Activated naive CD8-positive, alpha-beta T cell treated with anti-CD3 and anti-CD28 coated beads, Interleukin-2, amount 50 U/mL, for 24 hours (primary cell): ENCODE measurements around the gene TGM2.

Experiments
- ATAC-seq: fragments of 150-1000 bp; cut with Tn5 transposase; one replicate; pipeline ENCODE4 v1.10.0; 2021
- DNase-seq: peaks from one replicate; pipeline ENCODE4 v3.0.0; 2021
- H3K27ac Mint-ChIP-seq: one replicate; pipeline ENCODE4 v1.8.0; 2021; ENCODE audit warnings: mild to moderate bottlenecking, mixed read lengths
- H3K27me3 Mint-ChIP-seq: one replicate; pipeline ENCODE4 v1.8.0; 2021; ENCODE audit warnings: mixed read lengths
- H3K36me3 Mint-ChIP-seq: one replicate; pipeline ENCODE4 v1.8.0; 2021; ENCODE audit warnings: low read depth, mixed read lengths
- H3K4me1 Mint-ChIP-seq: one replicate; pipeline ENCODE4 v1.8.0; 2021; ENCODE audit warnings: mixed read lengths
- H3K4me3 Mint-ChIP-seq: one replicate; pipeline ENCODE4 v1.8.0; 2021; ENCODE audit warnings: mild to moderate bottlenecking, moderate library complexity, mixed read lengths
- H3K9me3 Mint-ChIP-seq: one replicate; pipeline ENCODE4 v1.8.0; 2021; ENCODE audit warnings: mixed read lengths

TGM2 gene

DNA sequence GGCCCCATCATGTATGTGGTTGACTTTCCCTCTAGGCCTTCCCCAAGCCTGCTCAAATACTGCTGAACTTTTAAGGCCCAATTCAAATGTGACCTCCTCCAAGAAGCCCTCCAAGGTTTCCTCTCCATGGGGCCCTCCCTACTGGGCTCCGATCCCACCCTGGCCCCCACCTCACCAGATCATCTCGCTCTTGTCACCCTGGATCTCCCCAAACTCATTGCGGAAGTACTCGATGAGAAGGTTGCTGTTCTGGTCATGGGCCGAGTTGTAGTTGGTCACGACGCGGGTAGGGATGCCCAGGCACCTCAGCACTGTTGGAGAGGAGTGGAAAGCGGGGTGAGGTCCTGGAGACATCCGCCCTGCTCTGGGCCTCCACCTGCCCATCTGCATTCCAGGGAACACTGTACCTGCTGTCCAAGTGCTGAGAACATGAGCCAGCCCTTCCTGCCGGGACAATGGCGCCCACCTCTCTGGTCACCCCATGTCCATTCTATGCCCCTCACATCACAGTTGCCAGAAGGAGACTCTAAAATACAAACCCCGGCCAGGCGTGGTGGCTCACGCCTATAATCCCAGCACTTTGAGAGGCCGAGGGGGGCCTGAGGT is 23.1 kb downstream of the TGM2 start:
- H3K27me3 Mint-ChIP-seq: no peaks in the 10 kb centered on the region
- H3K27ac Mint-ChIP-seq: no peak overlapping the region
- no peak overlapping the region for H3K4me3 Mint-ChIP-seq
- no peaks in the 10 kb centered on the region for H3K36me3 Mint-ChIP-seq
- DNase-seq (no peak), ATAC-seq (no peak)
- H3K9me3 Mint-ChIP-seq: no peaks in the 10 kb centered on the region
- H3K4me1 Mint-ChIP-seq: no peaks in the 10 kb centered on the region

- DNase-seq: no peak
- ATAC-seq: no peak
- Mint-ChIP-seq H3K27me3 (no peaks in the 10 kb centered on the region), H3K36me3 (no peaks in the 10 kb centered on the region), H3K9me3 (no peaks in the 10 kb centered on the region), H3K4me1 (no peaks in the 10 kb centered on the region), H3K4me3 (no peak overlapping the region), H3K27ac (no peak overlapping the region)
These were observed 23.7 kb downstream of the TGM2 start for GRCh38 chr20:38141204-38141888.

DNA sequence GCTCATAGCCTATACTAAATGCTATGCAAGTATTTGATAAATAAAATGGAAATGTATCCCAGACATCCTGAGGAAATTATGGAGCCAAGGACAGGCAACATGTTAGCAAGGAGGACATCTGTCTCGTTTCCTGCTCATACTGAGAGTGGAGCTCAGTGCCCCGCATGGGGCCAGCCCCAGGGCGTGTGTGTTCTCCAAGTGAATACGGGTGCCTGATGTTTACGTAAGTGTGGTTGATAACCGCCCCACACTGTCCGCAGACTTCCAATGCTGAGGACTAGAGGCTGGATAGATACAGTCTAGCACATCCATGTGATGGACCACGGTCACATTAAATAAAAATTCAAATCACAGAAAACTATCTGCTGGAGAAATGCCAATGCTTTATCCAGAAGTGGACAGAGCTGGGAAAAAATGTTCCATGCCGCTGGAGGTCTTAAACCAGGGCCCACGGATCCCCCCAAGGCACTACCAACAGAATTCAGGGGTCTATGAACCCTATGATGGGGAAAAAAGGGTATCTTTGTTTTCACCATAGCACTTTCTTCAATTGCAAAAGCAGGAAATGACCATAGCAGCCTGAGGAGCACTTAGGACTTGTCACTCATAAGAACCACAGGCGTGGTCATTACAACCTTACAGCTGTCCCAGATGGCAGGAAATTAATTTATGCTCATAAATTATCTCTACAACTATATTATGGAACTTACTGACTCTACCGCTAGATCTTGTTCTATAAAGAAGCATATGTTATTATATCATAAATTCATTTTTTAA is 24.9 kb downstream of the TGM2 start:
- H3K27ac Mint-ChIP-seq: no peak overlapping the region
- H3K4me3 Mint-ChIP-seq: no peak overlapping the region
- H3K36me3 Mint-ChIP-seq: no peaks in the 10 kb centered on the region
- H3K4me1 Mint-ChIP-seq: no peaks in the 10 kb centered on the region
- no peak for DNase-seq
- no peaks in the 10 kb centered on the region for H3K9me3 Mint-ChIP-seq
- H3K27me3 Mint-ChIP-seq: no peaks in the 10 kb centered on the region
- no peak for ATAC-seq

GRCh38 chr20:38139156-38139912 is 25.7 kb downstream of the TGM2 start:
- no peak for DNase-seq
- H3K27ac Mint-ChIP-seq: no peak overlapping the region
- ATAC-seq: no peak
- no peaks in the 10 kb centered on the region for H3K36me3 Mint-ChIP-seq
- H3K4me3 Mint-ChIP-seq: no peak overlapping the region
- H3K9me3 Mint-ChIP-seq: no peaks in the 10 kb centered on the region
- H3K27me3 Mint-ChIP-seq: no peaks in the 10 kb centered on the region
- H3K4me1 Mint-ChIP-seq: peaks cover 5% of the 10 kb centered on the region

- H3K4me1 Mint-ChIP-seq: peaks cover 7% of the 10 kb centered on the region
- no peaks in the 10 kb centered on the region for H3K9me3 Mint-ChIP-seq
- no peak overlapping the region for H3K27ac Mint-ChIP-seq
- no peak for DNase-seq
- H3K27me3 Mint-ChIP-seq: no peaks in the 10 kb centered on the region
- H3K4me3 Mint-ChIP-seq: no peak overlapping the region
- no peak for ATAC-seq
- H3K36me3 Mint-ChIP-seq: no peaks in the 10 kb centered on the region
These were observed 26.8 kb downstream of the TGM2 start for GRCh38 chr20:38138086-38138778.

- ATAC-seq (no peak), DNase-seq (no peak)
- peaks cover 7% of the 10 kb centered on the region for H3K4me1 Mint-ChIP-seq
- no peaks in the 10 kb centered on the region for H3K27me3 Mint-ChIP-seq
- H3K9me3 Mint-ChIP-seq: no peaks in the 10 kb centered on the region
- H3K36me3 Mint-ChIP-seq: no peaks in the 10 kb centered on the region
- H3K27ac Mint-ChIP-seq: no peak overlapping the region
- no peak overlapping the region for H3K4me3 Mint-ChIP-seq
These were observed 27.5 kb downstream of the TGM2 start for GRCh38 chr20:38137441-38138037.

GRCh38 chr20:38136421-38137245 is 28.4 kb downstream of the TGM2 start:
- H3K27me3 Mint-ChIP-seq: no peaks in the 10 kb centered on the region
- ATAC-seq (no peak), DNase-seq (no peak)
- H3K36me3 Mint-ChIP-seq: no peaks in the 10 kb centered on the region
- H3K27ac Mint-ChIP-seq: no peak overlapping the region
- H3K4me3 Mint-ChIP-seq: no peak overlapping the region
- H3K9me3 Mint-ChIP-seq: no peaks in the 10 kb centered on the region
- H3K4me1 Mint-ChIP-seq: peaks cover 7% of the 10 kb centered on the region

DNA sequence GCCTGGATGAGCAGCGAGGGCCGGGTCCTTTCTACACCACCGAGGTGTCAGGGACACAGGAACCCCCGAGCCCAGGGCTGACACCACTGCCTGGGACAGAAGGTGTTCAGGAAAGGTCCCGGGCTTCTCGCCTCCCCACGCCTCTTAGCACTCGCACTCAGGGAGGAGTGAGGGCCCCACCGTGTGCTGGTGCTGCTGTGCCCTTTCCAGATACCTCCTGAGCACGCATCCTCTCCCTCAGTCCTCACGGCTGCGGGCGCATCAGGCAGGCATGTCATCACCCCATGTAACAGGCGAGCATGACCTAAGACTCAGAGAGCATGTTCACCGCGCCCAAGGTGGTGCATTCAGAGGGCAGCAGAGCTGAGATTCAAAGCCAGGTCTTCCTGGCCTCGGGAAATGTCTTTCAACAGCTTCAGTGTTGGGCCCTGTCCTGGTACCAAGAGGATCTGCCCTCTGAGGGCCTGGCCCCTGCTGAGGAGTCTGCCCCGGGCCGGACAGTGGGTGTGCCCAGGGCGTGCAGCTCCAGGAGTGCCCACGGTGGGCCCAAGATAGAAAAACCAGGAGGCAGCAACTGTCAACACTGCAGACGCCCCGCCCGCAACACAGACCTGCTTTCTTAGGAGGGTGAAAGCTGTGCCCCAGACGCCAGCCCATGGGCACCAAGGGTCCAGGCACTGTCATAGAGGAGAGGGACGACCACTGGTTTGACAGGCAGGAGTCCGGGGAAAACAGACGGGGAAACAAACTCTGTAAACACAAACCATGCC is 29.2 kb downstream of the TGM2 start:
- Mint-ChIP-seq H3K4me3 (no peak overlapping the region), H3K36me3 (no peaks in the 10 kb centered on the region), H3K4me1 (peaks cover 7% of the 10 kb centered on the region), H3K9me3 (no peaks in the 10 kb centered on the region), H3K27me3 (no peaks in the 10 kb centered on the region), H3K27ac (no peak overlapping the region)
- ATAC-seq (no peak), DNase-seq (no peak)

DNA sequence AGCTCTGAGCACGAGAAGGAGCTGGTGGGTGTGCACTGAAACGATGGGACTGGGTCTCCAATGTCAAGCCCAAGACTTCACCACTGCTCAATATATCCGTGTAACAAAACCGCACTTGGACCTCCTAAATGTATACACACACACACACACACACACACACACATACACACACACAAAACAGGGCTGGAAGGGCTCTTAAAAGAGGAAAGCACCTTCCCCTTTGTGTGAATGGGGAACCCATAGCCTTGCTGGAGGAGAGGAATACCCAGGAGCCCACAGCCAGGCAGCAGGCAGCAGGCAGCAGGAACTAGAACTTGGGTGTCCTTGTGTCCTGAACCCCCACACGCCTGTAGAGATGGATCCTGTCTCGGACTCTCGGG is 29.8 kb downstream of the TGM2 start:
- Mint-ChIP-seq H3K27ac (no peak overlapping the region), H3K4me3 (no peak overlapping the region), H3K27me3 (no peaks in the 10 kb centered on the region), H3K4me1 (peaks cover 7% of the 10 kb centered on the region), H3K9me3 (no peaks in the 10 kb centered on the region), H3K36me3 (no peaks in the 10 kb centered on the region)
- DNase-seq: no peak
- no peak for ATAC-seq

DNA sequence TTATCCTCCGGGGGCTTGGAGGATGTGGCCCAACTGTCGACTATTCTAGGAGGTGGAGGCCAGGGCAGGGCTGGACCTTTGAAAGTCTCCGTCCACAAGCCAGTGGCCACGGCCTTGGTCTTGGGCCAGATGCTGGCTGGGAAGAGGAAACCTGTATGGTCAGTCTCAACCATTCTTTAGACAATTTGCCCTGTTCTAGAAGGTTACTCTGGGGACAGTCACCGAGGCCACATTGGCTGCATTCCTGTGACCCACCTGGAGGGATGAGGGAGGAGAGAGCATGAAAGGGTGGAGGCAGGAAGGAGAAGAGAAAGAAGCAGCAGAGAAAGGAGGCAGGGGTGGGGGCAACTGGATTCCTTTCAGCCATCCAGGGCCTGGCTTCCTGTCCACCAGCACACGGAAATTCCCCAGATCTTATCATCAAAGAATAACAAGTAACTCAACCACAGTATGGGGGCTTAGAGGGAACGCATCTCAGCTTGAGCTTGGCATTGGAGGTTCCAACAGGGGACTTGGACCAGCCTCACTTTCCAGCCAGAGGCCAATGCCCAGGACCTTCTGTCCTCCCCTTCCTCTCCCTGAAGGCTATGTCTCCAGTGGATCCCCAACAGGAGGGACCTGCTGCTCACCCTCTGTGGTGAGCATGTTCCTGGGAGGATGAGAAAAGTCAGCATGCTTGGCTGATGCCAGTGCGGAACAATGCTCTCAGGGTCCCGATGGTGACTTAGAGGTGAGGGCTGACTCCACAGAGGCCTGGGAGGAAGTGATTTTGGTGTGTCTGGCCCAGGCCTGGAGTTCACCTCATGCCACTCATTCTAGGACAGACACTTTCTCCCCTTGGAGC is 30.4 kb downstream of the TGM2 start:
- DNase-seq: no peak
- Mint-ChIP-seq H3K4me1 (peaks cover 7% of the 10 kb centered on the region), H3K9me3 (no peaks in the 10 kb centered on the region), H3K36me3 (no peaks in the 10 kb centered on the region), H3K27me3 (no peaks in the 10 kb centered on the region), H3K4me3 (no peak overlapping the region), H3K27ac (no peak overlapping the region)
- no peak for ATAC-seq

DNA sequence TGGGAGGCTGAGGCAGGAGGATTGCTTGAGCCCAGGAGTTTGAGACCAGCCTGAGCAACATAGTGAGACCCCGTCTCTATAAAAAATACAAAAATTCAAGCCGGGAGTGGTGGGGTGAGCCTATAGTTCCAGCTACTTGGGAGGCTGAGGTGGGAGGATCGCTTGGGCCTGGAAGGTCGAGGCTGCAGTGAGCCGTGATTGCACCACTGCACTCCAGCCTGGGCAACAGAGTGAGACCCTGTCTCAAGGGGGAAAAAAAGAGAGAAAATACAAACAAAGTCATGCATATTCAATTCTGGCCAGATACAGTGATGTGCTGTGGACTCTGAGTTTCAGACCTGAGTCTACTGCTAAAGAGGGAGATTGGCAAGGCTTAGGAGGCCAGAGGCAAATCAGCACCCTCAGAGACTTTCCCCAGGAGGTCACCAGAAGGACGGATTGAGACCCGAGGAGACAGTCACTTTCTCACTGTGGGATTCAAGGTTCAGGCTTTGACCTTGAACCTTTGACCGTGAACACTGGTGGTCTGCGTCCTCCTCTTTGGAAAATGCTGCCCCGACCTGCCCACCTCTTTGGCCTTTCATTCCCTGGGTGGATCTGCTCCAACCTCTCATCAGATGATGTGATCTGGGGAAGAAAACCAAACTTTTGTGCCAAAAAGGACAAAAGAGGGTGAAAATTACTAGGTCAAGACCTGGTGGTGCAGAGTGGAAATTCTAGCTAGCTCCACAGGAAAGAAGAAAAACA is 31.2 kb downstream of the TGM2 start:
- no peak for ATAC-seq
- peaks cover 7% of the 10 kb centered on the region for H3K4me1 Mint-ChIP-seq
- DNase-seq: no peak
- H3K27ac Mint-ChIP-seq: no peak overlapping the region
- no peaks in the 10 kb centered on the region for H3K9me3 Mint-ChIP-seq
- no peaks in the 10 kb centered on the region for H3K36me3 Mint-ChIP-seq
- H3K4me3 Mint-ChIP-seq: no peak overlapping the region
- no peaks in the 10 kb centered on the region for H3K27me3 Mint-ChIP-seq
